Heart right ventricle (tissue), 16 donors: ENCODE results near the gene CXCL8. TPM values are rescaled to one million over a fixed set of nuclear protein-coding genes. Genes with fewer than 3 reads are reported as not detected.

Experiments
- ATAC-seq, 8 donors: fragments of 200-7000 bp; cut with Tn5 transposase; one replicate each; pipeline ENCODE4 v1.9.1; 2020; ENCODE audit warnings: mild to moderate bottlenecking in 8 of 8, moderate library complexity in 8 of 8, moderate number of reproducible peaks in 1 of 8
- DNase-seq, 2 donors: peaks; one replicate each; pipeline ENCODE4 v3.0.0-alpha.2; 2020
- H3K27ac ChIP-seq, 10 donors: fragments of 200-600 bp; sonication (generic) in 2 of 10; one replicate each; pipeline versions ENCODE4 v1.5.0 to v1.8.0; 2020 to 2022; ENCODE audit warnings: mild to moderate bottlenecking in 3 of 10
- H3K27me3 ChIP-seq, 7 donors: fragments of 200-600 bp; one replicate each; pipeline ENCODE4 v1.8.0; 2021 to 2022; ENCODE audit warnings: mild to moderate bottlenecking in 2 of 7
- H3K36me3 ChIP-seq, 9 donors: fragments of 200-600 bp; sonication (generic) in 1 of 9; one replicate each; pipeline versions ENCODE4 v1.5.0 to v1.8.0; 2020 to 2022; ENCODE audit warnings: mild to moderate bottlenecking in 2 of 9
- H3K4me1 ChIP-seq, 9 donors: fragments of 200-600 bp; sonication (generic) in 1 of 9; one replicate each; pipeline versions ENCODE4 v1.5.0 to v1.8.0; 2020 to 2022; ENCODE audit warnings: mild to moderate bottlenecking in 4 of 9
- H3K4me3 ChIP-seq, 10 donors: fragments of 200-600 bp; sonication (generic) in 2 of 10; one replicate each; pipeline versions ENCODE4 v1.5.0 to v1.8.0; 2020 to 2022; ENCODE audit warnings: mild to moderate bottlenecking in 7 of 10, moderate library complexity in 2 of 10
- H3K9me3 ChIP-seq, 11 donors: fragments of 200-600 bp in 10 of 11; sonication (generic) in 2 of 11; one replicate each; pipeline versions ENCODE4 v1.5.0 to v1.8.0; 2013 to 2022; ENCODE audit warnings: mild to moderate bottlenecking in 2 of 11, control low read depth in 1 of 11, moderate library complexity in 1 of 11
- WGBS, 2 donors: extraction: QIAGEN DNeasy Blood & Tissue Kit; methylation state at CpG; one replicate each; pipeline ENCODE4 v1.1.7; 2013; ENCODE audit warnings: inconsistent platforms in 1 of 2; 5-methylcytosine and 5-hydroxymethylcytosine counted together
- intact Hi-C, 10 donors: fragments of 100-400 bp; cut with DNase I; formaldehyde crosslinking; loops; one replicate each; pipeline versions ENCODE4 v1.11.1 to v1.14.2; 2022
- polyA plus RNA-seq, 2 donors: library from polyadenylated mRNA; stranded (reverse); fragments of 200-250 nt; gene quantifications; one replicate each; pipeline ENCODE4 v1.2.3, GENCODE V29; 2013
- total RNA-seq, 10 donors: library from RNA; stranded (reverse); fragmentation: NEBNext Ultra II Directional in 3 of 10; extraction: Animal tissue kit (Norgen Biotek cat#: 25700) in 3 of 10; gene quantifications; one replicate each; pipeline versions ENCODE4 v1.2.1 to v1.2.4, GENCODE V29; 2021 to 2023
- TF ChIP-seq, protein P1 (sequence below), 9 donors: fragments of 200-600 bp; sonication (generic) in 2 of 9; IDR thresholded peaks; one replicate each; pipeline versions ENCODE4 v1.5.0 to v1.8.0; 2021 to 2022; ENCODE audit warnings: antibody characterized with exemption in 9 of 9, mild to moderate bottlenecking in 5 of 9, moderate library complexity in 1 of 9
- donor health status: Arrhythmogenic right ventricular cardiomyopathy.
- donor health status: ischemic (EF 13 %, LVEDD 7.1; RV severe dilation, severe dysfunction).
- donor health status: healthy with polysubstance abuse.
- donor health status: DM: no; HTN: yes; CAD: no.
- donor health status: DM: no; HTN: no; CAD: no.
- donor health status: ischemic (EF 25% LVEDD 6.9; RV normal size, moderate dysfunction).
- donor health status: ischemic (EF 25% LVEDD 5.7; RV mildly dilated, moderate dysfunction).
- donor health status: healthy.
- donor health status: DM: yes; HTN: yes; CAD: no.
- donor health status: Ischemic cardiomyopathy.
- donor health status: ischemic (EF 35%, LVEDD 5.7; RV mildly dilated, moderate dysfunction).
- donor health status: nonischemic (EF 11% LVEDD 7.7; RV severe dilation, severe dysfunction).
- donor health status: DM: yes; HTN: yes; CAD: no.
- donor health status: PGD.
- donor health status: ischemic (EF 29% LVEDD 5.4; RV normal size, mild dysfunction).
- donor health status: nonischemic (EF 23%, LVEDD 6.1; RV moderate dilation, normal function).

Gene CXCL8
- total and polyA plus RNA-seq, 12 donors: 0.23 to 19.3 (median 0.72) TPM; not detected in 1

DNA sequence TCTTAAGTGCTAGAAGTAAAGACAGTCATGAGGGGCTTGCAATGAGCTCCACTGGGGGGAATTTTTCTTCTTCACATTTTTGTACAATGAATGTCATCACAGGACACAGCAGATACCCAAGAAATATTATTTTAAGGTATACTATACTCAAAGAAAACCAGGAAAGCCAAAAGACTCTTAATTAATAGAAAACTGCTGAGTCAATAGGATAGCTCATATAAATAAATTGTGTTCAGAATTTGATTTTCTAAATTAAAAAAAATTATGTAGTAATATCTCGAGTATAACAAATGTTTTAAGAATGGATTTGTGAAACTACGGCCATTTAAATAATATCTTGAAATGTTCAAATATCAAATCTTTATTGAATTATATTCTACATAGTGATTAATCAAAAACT, 25.7 kb upstream of the CXCL8 start:
- 92 to 93% methylated on average over 2 of the region's 2 CpGs for WGBS, 2 donors

DNA sequence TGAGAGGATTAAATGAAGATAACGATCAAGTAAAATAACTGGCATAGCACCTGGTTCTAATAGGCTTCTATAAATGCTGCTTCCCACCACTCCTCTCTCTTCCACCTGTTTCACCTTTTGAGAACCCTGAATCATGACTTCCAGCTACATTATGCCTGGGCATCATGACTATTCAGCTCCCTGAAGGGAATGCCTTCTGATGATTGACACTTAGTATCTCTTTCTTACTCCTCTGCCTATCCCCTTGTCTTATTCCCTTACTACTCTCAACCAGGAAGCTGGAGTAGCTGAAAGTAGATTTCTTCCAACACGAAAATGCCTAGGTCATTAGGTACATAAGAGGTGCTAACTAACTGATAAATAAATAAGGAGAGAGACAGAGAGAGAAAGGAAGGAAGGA, 24.7 kb upstream of the CXCL8 start:
- H3K27me3 ChIP-seq: no peaks in the 10 kb centered on the region
- H3K27ac ChIP-seq: no peak overlapping the region
- H3K4me1 ChIP-seq: peaks cover 0 to 32% (median 0%) of the 10 kb centered on the region in 9 donors
- DNase-seq (no peak), ATAC-seq (no peak)
- no peaks in the 10 kb centered on the region for H3K36me3 ChIP-seq
- no peaks in the 10 kb centered on the region for H3K9me3 ChIP-seq
- no peak overlapping the region for H3K4me3 ChIP-seq
- TF ChIP-seq, protein P1, sequence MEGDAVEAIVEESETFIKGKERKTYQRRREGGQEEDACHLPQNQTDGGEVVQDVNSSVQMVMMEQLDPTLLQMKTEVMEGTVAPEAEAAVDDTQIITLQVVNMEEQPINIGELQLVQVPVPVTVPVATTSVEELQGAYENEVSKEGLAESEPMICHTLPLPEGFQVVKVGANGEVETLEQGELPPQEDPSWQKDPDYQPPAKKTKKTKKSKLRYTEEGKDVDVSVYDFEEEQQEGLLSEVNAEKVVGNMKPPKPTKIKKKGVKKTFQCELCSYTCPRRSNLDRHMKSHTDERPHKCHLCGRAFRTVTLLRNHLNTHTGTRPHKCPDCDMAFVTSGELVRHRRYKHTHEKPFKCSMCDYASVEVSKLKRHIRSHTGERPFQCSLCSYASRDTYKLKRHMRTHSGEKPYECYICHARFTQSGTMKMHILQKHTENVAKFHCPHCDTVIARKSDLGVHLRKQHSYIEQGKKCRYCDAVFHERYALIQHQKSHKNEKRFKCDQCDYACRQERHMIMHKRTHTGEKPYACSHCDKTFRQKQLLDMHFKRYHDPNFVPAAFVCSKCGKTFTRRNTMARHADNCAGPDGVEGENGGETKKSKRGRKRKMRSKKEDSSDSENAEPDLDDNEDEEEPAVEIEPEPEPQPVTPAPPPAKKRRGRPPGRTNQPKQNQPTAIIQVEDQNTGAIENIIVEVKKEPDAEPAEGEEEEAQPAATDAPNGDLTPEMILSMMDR (IDR thresholded peaks at IDR 0.05): no peak
- WGBS, 2 donors: 79 to 82% methylated on average over 2 of the region's 2 CpGs
- intact Hi-C loops: no loop called here

More for the DNA sequence above, 25.7 kb upstream of the CXCL8 start:
- no peaks in the 10 kb centered on the region for H3K9me3 ChIP-seq
- no peak overlapping the region for H3K4me3 ChIP-seq
- no peaks in the 10 kb centered on the region for H3K36me3 ChIP-seq
- H3K27me3 ChIP-seq: no peaks in the 10 kb centered on the region
- intact Hi-C loops: no loop called here
- ATAC-seq (no peak), DNase-seq (no peak)
- TF ChIP-seq, protein P1 (IDR thresholded peaks at IDR 0.05): no peak
- no peak overlapping the region for H3K27ac ChIP-seq
- H3K4me1 ChIP-seq: peaks cover 0 to 31% (median 0%) of the 10 kb centered on the region in 9 donors

DNA sequence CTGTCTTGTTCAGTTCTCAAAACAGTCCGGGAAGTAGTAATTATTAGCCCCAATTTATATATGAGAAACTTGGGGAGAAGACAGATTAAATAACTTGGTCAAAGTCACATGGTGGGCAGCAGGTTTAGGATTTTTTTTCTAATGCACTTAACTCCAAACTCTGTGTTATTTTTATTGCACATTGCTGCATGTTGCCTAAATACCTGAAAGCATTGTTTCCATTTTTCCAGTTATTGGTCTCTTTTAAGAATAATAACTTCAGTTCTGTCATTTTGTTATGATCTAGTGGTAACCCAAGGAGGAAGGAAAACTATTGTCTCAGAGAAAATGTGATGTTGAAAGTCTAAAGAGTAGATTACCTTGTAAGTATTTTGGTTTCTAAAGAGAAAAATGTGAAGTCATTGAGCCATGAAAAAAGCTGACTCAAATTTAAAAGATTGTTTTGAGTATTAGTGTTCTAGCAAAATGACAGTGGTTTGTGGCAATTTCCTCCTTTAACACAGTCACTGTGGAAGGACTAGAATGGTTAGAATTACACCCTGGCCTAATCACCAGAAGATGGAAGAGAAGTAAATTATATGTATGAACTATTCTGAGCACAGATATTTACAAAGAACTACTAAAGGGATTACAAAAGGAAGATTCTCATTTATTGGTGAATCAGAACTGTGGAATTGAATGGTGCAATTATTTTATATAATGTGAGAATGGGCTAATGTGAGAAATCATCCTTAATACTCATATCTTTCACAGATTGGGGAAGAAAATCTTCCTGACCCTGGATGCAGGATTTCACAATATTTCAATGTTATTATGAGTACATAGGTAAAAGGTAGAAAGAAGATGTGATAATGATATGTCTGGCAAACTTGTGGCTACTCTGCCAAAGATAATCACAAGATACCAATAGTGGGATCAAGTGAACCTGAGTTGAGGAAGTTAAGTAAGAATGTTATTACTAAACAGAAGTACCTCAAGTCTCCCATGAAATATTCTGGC, 21.7 kb upstream of the CXCL8 start:
- WGBS, 2 donors: 90 to 95% methylated on average over 1 of the region's 1 CpG
- ATAC-seq: no peak
- peak overlapping the region in 2 of 10 donors; percentile 24 to 80 for H3K27ac ChIP-seq

DNA sequence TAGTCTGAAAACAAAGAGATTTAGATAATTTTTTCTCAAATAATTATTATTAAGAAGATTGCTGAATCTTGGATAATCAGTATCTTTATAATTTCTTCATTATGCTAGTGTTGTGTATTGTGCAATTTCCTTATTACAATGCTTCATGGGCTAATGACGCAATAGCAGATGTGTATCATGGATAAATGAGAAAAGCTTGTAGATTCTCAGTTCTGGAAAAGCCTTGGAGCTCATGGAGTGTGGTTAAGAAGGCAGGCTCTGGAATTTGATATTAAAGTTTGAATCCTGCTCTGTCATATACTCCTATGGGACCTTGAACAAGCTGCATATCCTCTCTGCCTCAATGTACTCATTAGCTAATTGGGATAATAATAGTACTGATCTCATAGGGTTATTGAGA, 18.9 kb upstream of the CXCL8 start:
- Histone ChIP-seq H3K27me3 (no peaks in the 10 kb centered on the region), H3K36me3 (no peaks in the 10 kb centered on the region), H3K27ac (peak overlapping the region in 2 of 10 donors; percentile 5 to 70), H3K9me3 (no peaks in the 10 kb centered on the region), H3K4me3 (no peak overlapping the region), H3K4me1 (peaks cover 0 to 57% (median 0%) of the 10 kb centered on the region in 9 donors)
- TF ChIP-seq, protein P1 (IDR thresholded peaks at IDR 0.05): no peak
- ATAC-seq (peak in 3 of 8 donors; percentile 31 to 68 (median 44)), DNase-seq (no peak)
- intact Hi-C loops: loop anchor here in 2 of 10 donors (10.0 kb wide), 2 partner anchors 203 to 413 kb away; no protein-coding TSS in a partner anchor
- WGBS, 2 donors: 66 to 80% methylated on average over 1 of the region's 1 CpG

More for the DNA sequence above, 21.7 kb upstream of the CXCL8 start:
- TF ChIP-seq, protein P1 (IDR thresholded peaks at IDR 0.05): no peak
- Histone ChIP-seq H3K9me3 (no peaks in the 10 kb centered on the region), H3K4me3 (no peak overlapping the region), H3K36me3 (no peaks in the 10 kb centered on the region), H3K27me3 (no peaks in the 10 kb centered on the region), H3K4me1 (peaks cover 0 to 43% (median 0%) of the 10 kb centered on the region in 9 donors)
- no peak for DNase-seq
- intact Hi-C loops: no loop called here
